GM21360 (cell line): ENCODE measurements around the gene SCAMP3.

Source experiments
- ATAC-seq: cut with Tn5 transposase; IDR thresholded peaks from one replicate; pipeline ENCODE4 v1.9.1; 2021; ENCODE audit warnings: mild to moderate bottlenecking, moderate library complexity; ENCODE audit not compliant: unreplicated experiment

Gene SCAMP3

DNA sequence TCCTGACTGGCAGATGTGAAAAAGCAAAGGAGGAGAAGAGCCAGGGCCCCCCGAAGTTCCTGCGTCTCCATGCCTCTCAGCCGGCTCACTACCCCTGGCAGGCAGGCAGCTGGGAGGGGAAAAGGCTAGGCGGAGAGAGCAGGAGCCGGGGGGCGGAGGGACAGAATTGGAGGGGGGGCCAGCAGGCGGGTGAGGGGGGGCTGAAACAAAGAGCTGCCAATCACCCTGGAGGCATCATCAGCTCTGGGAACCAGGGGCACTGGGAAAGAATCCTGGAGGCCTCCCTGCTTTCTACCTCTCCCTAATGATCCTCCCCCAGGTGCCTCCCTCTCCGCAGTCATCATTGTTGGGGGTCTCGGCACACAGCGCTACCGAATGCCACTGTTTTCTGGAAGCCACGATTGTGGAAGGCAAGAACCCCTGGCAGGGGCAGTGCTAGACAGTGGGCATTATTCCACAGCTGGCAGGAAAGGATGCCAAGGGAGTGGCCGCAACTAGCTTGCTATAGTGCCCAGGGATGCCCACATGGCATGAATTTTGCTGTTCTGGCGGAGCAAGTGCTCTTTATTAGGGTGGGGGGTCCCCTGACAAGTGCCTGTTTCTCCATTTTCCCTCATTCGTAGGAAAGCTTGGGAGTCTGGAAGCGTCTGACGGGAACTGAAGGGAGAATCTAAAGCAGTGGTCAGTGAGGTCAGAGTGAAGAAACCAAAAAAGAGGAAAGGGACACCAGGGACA is 54.2 kb downstream of the SCAMP3 start, which contains the start of gene THBS3:
TSS of gene THBS3 (minus strand) at position 92 of the 735 bp plus-strand sequence. CDS start at position 71, 21 bp downstream.
- no peak for ATAC-seq

DNA sequence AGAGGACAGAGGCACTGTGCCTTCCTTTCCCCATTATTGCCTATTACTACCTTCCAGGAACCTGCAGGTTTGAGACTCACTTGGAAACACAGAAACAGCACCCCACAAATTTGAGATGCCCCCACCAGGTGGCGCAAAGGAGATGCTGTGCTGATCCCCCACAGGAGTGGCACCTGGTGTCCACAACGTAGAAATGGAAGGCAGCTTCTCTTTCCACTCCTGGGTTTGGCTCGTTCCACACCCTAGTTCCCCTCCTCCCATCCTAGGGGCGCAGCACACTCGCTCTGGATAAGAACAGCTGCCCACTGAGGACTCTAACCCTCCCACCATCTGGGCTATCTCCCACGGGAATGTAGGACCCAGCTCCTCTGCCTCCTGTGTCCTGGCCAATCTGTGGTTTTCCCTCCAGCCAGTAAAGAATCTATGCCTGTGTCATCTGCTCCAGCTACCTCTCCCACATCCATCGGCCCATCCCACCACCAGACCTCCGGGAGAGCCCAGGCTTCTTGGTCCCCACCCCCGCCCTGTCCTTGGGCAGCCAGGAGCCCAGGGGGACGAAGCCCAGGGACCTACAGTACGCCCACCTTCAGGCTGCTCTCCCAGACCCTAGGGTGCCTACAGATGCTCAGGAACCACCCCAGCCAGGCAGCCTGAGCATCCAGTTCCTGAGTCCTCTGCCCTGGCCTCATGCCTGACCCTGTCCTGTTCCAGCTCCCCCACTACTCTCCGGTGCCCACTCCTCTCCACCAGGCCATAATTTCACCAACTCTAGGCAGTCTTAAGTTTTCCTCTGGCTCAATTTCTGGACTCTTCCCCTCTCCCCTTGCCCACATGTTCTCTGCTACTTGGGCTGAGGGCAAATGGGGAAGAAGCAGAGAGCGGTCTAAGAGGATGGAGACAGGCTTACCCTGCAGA is 55.0 kb downstream of the SCAMP3 start:
- no peak for ATAC-seq
